ENCODE results near the gene RBPJL.
A peak's percentile ranks its signal among the peaks of the same experiment; 100 is the strongest.

RBPJL gene

DNA sequence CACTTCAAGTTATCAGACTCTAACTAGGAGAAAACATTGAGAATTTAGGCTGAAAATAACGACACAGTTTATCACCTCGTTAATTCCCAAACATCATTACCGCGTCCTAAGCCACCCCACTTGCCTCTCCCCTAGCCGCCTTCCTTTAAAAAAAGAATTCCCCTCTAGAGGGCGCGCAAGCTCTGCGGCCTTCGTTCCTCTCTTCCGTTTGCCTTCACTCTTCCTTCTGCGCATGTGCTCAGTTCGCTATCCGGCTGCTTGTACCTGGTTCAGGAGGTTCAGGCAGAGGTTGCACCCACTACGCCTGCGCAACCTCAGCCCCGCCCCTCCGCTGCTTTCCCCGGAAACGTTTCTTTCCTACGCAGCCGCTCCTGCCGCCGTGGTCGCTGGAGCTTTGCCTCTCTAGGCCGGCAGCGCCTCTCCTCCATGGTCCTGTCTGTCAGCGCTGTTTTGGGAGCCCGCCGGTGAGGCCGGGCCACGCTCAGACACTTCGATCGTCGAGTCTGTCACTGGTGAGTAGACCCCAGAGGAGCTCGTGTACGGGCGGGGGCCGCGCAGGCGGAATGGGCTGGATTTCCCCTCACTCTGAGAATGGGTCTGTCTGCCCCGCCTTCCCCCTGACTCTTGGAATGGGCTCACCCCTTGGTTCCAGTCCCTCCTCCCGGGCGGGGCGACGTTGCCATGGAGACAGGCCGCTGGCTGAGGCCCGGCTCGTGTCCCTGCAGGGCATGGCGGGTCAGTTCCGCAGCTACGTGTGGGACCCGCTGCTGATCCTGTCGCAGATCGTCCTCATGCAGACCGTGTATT is 56.4 kb downstream of the RBPJL start, which contains the start of gene SYS1:
SYS1 (plus strand) TSS at position 353 of the 807 bp plus-strand sequence; CDS start at position 729, 376 bp downstream.
- DNase-seq (ENCODE audit: low spot score): peak; percentile 99

DNA sequence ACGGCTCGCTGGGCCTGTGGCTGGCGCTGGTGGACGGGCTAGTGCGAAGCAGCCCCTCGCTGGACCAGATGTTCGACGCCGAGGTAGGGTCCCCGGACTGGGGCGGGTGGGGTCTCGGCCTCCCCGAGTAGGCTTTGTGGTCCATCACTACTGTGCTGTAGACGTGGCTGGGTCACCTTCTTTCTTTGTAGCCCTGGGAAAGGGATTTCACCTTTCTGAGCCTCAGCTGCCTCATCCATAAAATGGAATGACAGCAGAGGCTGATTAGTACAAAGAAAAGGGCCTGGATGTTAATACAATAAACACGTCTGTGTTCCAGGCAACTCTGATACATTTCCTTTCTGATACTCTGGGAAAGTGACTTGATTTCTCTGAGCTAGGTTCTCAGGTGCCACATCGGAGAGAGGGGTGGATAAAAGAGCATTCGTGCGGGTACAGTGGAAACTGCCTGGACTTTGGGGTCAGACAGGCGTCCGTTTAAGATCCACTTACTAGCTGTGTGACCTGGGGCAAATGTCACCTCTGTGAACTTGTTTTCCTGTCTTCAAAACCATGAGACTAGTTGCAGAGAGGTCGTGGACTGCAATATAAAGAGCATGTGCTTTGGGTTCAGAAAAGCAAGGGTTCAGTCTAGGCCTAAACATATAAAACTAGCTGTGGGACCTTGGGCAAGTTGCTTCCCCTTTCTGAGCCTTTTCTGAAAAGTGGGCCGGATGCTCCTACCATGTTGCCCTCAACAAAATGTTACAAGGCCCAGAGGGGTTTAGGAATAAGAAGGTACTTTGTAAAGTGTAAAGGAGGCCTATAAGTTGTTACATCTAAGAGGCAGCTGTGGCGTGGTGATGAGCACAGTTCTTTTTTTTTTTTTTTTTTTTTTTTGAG is 57.2 kb downstream of the RBPJL start:
- DNase-seq (ENCODE audit: low spot score): no peak

DNA sequence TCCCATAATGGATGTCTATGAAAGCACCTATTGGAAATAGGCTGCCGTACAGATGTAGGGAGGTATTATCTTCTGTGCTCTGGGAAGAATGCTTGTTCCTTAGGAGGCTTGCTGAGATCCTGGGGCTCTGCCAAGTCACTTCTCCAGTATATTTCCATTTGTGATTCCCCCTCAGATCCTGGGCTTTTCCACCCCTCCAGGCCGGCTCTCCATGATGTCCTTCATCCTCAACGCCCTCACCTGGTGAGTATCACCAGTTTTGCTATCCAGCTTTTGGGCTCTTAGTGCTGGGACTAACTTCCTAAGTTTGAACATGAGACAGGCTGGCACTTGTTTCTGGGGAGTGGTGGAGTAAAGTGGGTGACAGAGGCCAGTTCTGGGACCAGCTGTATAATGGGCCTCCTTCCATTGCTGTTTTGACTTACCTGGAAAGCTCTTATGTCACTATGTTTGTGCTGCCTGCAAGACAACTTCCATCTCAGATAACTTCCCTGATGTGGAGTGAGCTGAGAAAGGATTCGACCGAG is 58.9 kb downstream of the RBPJL start:
- no peak for DNase-seq (ENCODE audit: low spot score)

DNA sequence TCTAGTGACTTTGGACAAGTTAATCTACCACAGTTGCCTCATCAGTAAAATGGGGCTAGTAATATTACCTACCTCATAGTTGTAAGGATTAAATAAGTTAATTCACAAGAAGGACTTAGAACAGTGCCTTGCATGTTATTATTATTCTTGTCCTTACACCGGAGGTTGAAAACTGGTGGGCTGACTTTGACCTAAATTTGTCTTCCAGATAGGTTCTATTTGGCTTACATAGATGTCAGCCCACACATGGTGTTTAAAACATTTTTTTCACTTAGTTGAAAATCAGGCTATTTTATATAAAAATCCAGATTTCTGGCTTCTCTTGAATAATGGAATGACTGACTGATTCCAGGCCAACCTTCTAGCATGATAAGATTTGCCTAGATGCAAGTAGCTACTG is 59.6 kb downstream of the RBPJL start:
- no peak for DNase-seq (ENCODE audit: low spot score)

DNA sequence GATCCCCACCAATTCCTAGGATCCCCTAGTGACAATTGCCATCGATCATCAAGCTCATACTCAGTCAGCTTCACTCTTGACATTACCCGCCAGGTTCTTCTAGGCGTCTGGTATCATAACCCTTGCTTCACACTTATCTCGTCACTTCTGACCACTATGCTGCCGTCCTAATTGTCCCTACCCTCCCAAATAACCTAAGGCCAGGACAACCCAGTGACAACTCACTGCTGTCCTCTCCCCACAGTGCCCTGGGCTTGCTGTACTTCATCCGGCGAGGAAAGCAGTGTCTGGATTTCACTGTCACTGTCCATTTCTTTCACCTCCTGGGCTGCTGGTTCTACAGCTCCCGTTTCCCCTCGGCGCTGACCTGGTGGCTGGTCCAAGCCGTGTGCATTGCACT is 60.0 kb downstream of the RBPJL start:
- DNase-seq (ENCODE audit: low spot score): no peak

DNA sequence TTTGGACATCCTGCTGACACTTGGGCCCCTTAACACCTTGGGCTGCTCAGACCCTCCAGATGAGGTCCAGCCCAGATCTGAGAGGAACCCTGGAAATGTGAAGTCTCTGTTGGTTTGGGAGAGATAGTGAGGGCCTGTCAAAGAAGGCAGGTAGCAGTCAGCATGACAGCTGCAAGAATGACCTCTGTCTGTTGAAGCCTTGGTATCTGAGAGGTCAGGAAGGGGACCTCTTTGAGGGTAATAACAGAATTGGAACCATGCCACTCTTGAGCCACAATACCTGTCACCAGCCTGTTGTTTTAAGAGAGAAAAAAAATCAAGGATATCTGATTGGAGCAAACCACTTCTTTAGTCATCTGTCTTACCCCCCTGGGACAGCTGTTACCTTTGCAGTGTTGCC is 60.5 kb downstream of the RBPJL start:
- no peak for DNase-seq (ENCODE audit: low spot score)
